Subcutaneous adipose tissue (tissue), 4 donors: ENCODE measurements around the gene CAPG. TPM values are rescaled to one million over a fixed set of nuclear protein-coding genes. Genes with fewer than 3 reads are reported as not detected.

ENCODE experiments used
- CTCF ChIP-seq: fragments of 450-650 bp; IDR thresholded peaks from one replicate; pipeline ENCODE4 v1.5.1; 2016; ENCODE audit warnings: low read depth, mild to moderate bottlenecking, control low read depth, antibody characterized with exemption, moderate library complexity
- small RNA-seq: library from RNA; depleted of rRNA; stranded (forward); fragments of <200 nt; gene quantifications from one replicate; pipeline ENCODE3, GENCODE V24; 2016
- total RNA-seq, 4 donors: library from RNA; depleted of rRNA; stranded (reverse); fragments of >200 nt; gene quantifications; one replicate each; pipeline ENCODE4 v1.1.0, GENCODE V29; 2016

Gene CAPG
- total RNA-seq, 4 donors from 2014 or later, result 80.7 to 616 (median 167) TPM

GRCh38 chr2:85355521-85355920 is 54.6 kb downstream of the CAPG start:
- TF ChIP-seq CTCF, result no peak

- TF ChIP-seq CTCF, result no peak
These were observed 55.1 kb downstream of the CAPG start for GRCh38 chr2:85355073-85355410.

GRCh38 chr2:85354286-85355072 is 55.7 kb downstream of the CAPG start, which contains the start of the genes ELMOD3 and RETSAT:
ELMOD3 (plus strand) TSS chr2:85354769; CDS start chr2:85357199, 2,430 bp downstream.
RETSAT (minus strand) TSS chr2:85354528; CDS start chr2:85354507, 21 bp downstream.
- TF ChIP-seq CTCF, result no peak

GRCh38 chr2:85353876-85354285 is 56.3 kb downstream of the CAPG start:
- no peak for TF ChIP-seq CTCF

GRCh38 chr2:85347599-85347998 is 62.6 kb downstream of the CAPG start:
- no peak for TF ChIP-seq CTCF

Small RNAs within 50 kb of the gene (small RNA-seq; reads per million reads assigned to genes)
- not detected for gene AC062037.1
- gene AC062037.2, result not detected
- 0.49 reads per million for gene RF00019
- not detected for gene RN7SL113P
- gene RN7SL251P, result not detected

Other genes starting within 250 kb of the CAPG start
- 100 to 1,000 TPM; 114 to 169 (median 151) TPM for gene TGOLN2, start 82.4 kb downstream of the CAPG start, total RNA-seq
- 100 to 1,000 TPM; 257 to 687 (median 392) TPM for gene RETSAT, start 55.8 kb downstream of the CAPG start, total RNA-seq
- gene ELMOD3, start 55.6 kb downstream of the CAPG start, total RNA-seq, result 100 to 1,000 TPM in 2 of 4 donors, 10 to 100 TPM in 2; 34.5 to 192 (median 88.3) TPM
- gene SH2D6, start 8.3 kb upstream of the CAPG start, total RNA-seq, result 1 to 10 TPM in 1 of 4 donors, not detected in 3; 2.8 TPM
- gene MAT2A, start 128.8 kb upstream of the CAPG start, total RNA-seq, result 100 to 1,000 TPM; 181 to 259 (median 219) TPM
- 10 to 100 TPM; 26.5 to 53.3 (median 30.8) TPM for gene GGCX, start 151.1 kb upstream of the CAPG start, total RNA-seq
- gene VAMP8, start 167.2 kb upstream of the CAPG start, total RNA-seq, result 100 to 1,000 TPM in 1 of 4 donors, 10 to 100 TPM in 2, 1 to 10 TPM in 1; 6.2 to 140 (median 34.8) TPM
- gene VAMP5, start 174.1 kb upstream of the CAPG start, total RNA-seq, result 100 to 1,000 TPM in 1 of 4 donors, 10 to 100 TPM in 3; 57.7 to 132 (median 67.7) TPM
- 100 to 1,000 TPM; 150 to 213 (median 158) TPM for gene RNF181, start 185.4 kb upstream of the CAPG start, total RNA-seq
- 10 to 100 TPM; 14.3 to 21.4 (median 17.6) TPM for gene TMEM150A, start 192.3 kb upstream of the CAPG start, total RNA-seq
- 10 to 100 TPM; 10.1 to 16.7 (median 15.7) TPM for gene C2orf68, start 201.7 kb upstream of the CAPG start, total RNA-seq
- 10 to 100 TPM; 45.7 to 77.0 (median 59.3) TPM for gene USP39, start 205.8 kb upstream of the CAPG start, total RNA-seq